ENCODE measurements around the gene FCRLB.

GRCh38 chr1:161773791-161774190 lies 52.4 kb downstream of the FCRLB start:
- no peak for TF ChIP-seq POLR2A (IDR thresholded peaks at IDR 0.05; ENCODE audit: low read depth, low read length)
- no peak for TF ChIP-seq CTCF (IDR thresholded peaks at IDR 0.05; ENCODE audit: extremely low read depth in 1 of 2, insufficient read depth in 1 of 2, low read depth in 1 of 2, low read length in 2 of 2)
- no peak for TF ChIP-seq POLR2AphosphoS5 (IDR thresholded peaks at IDR 0.05; ENCODE audit: insufficient read depth, low read depth, low read length)
- no peak for TF ChIP-seq EZH2 (IDR thresholded peaks at IDR 0.05; ENCODE audit: borderline replicate concordance, low read depth, low read length, severe bottlenecking)
- no peak for TF ChIP-seq MAX (IDR thresholded peaks at IDR 0.05; ENCODE audit: insufficient read depth, insufficient read length)
- TF ChIP-seq GATA2 (IDR thresholded peaks at IDR 0.05; ENCODE audit: insufficient read depth, insufficient read length, low read depth, low read length), result no peak
- no peak for TF ChIP-seq JUN (IDR thresholded peaks at IDR 0.05; ENCODE audit: borderline replicate concordance, insufficient read depth, insufficient read length, low read depth)
- no peak for TF ChIP-seq FOS (IDR thresholded peaks at IDR 0.05; ENCODE audit: borderline replicate concordance, insufficient read depth, low read length)

All from endothelial cell of umbilical vein (primary cell).